Measurements from ENCODE around the gene PCDH9.

Gene PCDH9

GRCh38 chr13:66657165-66657881 lies 572.8 kb downstream of the PCDH9 start:
- Histone ChIP-seq H3K4me1 (ENCODE audit: insufficient read depth, low read length, poor library complexity, severe bottlenecking) (no peaks in the 10 kb centered on the region), H3K4me3 (ENCODE audit: low read length, poor library complexity, severe bottlenecking) (no peak overlapping the region), H3K9me2 (replicated peaks; ENCODE audit: low read depth, low read length) (no peaks in the 10 kb centered on the region), H3K79me2 (ENCODE audit: insufficient read depth, low read length) (no peaks in the 10 kb centered on the region), H3K9ac (ENCODE audit: low read depth, low read length, poor library complexity, severe bottlenecking) (no peak overlapping the region), H3K36me3 (ENCODE audit: insufficient read depth, low read length) (no peaks in the 10 kb centered on the region), H3K9me3 (ENCODE audit: insufficient read depth, low read depth, low read length) (no peaks in the 10 kb centered on the region), H3K4me2 (ENCODE audit: low read depth, low read length, poor library complexity, severe bottlenecking) (no peak overlapping the region), H2AFZ (ENCODE audit: low read length) (0 out of 2 replicates have a peak overlapping the region, but pooled peaks have one; percentile 26), H4K20me1 (ENCODE audit: insufficient read depth, low read length, poor library complexity, severe bottlenecking) (no peaks in the 10 kb centered on the region), H3K27me3 (ENCODE audit: insufficient read depth, low read length, poor library complexity, severe bottlenecking) (no peaks in the 10 kb centered on the region), H3F3A (ENCODE audit: low read depth) (no peaks in the 10 kb centered on the region)
- TF ChIP-seq CTCF (conservative IDR thresholded peaks at IDR 0.05; ENCODE audit: low read length) = no peak
- TF ChIP-seq EZH2phosphoT487 (IDR thresholded peaks at IDR 0.05; ENCODE audit: borderline replicate concordance) = no peak

DNA sequence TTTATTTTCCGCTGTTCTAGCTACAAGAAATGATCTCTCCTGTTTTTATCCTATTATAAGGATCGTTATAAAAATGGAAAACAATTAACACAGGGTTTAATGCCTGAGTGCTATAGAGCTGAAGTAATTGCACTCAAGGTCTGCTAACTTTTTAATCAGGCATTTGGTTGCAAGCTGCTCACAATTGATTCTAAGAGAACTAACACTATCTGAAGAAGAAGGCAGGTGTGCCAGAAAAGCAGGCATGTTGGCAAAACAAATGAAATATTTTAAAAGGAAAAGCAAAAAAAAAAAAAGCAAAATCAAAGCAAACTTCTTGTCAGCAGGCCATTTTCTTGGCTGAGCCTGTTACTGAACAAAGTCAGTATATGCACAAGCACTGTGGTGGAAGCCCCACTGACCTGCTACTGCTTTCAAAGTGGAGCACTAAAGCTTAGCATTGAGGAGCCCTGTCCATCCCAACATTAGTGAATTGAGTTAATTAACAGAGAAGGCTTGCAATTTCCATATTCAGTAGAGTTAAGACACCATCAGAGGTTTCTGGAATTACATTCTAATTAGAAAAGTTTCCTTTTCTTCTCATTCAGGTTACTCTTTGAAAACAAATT lies 574.2 kb downstream of the PCDH9 start:
- no peaks in the 10 kb centered on the region for H3K36me3 ChIP-seq (ENCODE audit: insufficient read depth, low read length)
- H3K4me2 ChIP-seq (ENCODE audit: low read depth, low read length, poor library complexity, severe bottlenecking) = no peak overlapping the region
- H3K9me2 ChIP-seq (replicated peaks; ENCODE audit: low read depth, low read length) = no peaks in the 10 kb centered on the region
- H3K4me3 ChIP-seq (ENCODE audit: low read length, poor library complexity, severe bottlenecking) = no peak overlapping the region
- H3K9ac ChIP-seq (ENCODE audit: low read depth, low read length, poor library complexity, severe bottlenecking) = no peak overlapping the region
- H2AFZ ChIP-seq (ENCODE audit: low read length) = no peak overlapping the region
- H3F3A ChIP-seq (ENCODE audit: low read depth) = no peaks in the 10 kb centered on the region
- TF ChIP-seq EZH2phosphoT487 (IDR thresholded peaks at IDR 0.05; ENCODE audit: borderline replicate concordance) = no peak
- TF ChIP-seq CTCF (conservative IDR thresholded peaks at IDR 0.05; ENCODE audit: low read length) = no peak
- H4K20me1 ChIP-seq (ENCODE audit: insufficient read depth, low read length, poor library complexity, severe bottlenecking) = no peaks in the 10 kb centered on the region
- H3K79me2 ChIP-seq (ENCODE audit: insufficient read depth, low read length) = no peaks in the 10 kb centered on the region
- no peaks in the 10 kb centered on the region for H3K4me1 ChIP-seq (ENCODE audit: insufficient read depth, low read length, poor library complexity, severe bottlenecking)
- no peaks in the 10 kb centered on the region for H3K9me3 ChIP-seq (ENCODE audit: insufficient read depth, low read depth, low read length)
- no peaks in the 10 kb centered on the region for H3K27me3 ChIP-seq (ENCODE audit: insufficient read depth, low read length, poor library complexity, severe bottlenecking)

DNA sequence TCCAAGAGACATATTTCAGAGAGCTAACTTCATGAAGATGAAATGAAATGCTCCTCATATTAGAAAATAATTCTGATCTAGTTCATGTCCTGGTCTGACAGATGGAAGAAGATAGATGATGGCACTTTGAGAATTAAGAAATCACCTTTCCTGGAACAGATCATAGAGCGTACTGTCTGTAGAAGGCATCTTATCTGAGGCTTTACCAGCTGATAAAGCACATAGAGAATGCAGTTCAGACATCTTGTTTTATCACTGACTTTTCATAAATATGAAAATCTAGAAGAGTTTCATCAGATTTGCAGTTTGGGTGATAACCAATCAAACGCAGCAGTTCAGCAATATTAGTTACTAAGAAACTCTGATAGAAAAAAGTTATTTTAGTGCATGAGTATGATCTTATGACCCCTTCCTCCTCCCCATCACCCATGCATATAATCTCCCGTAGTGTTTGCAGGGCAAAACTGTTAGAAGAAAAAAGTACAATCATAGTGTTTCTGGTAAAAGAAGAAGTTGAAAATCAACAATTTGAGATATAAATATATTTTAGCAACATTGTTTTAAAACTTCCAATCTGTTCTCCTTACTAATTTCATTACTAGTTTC lies 585.2 kb downstream of the PCDH9 start:
- TF ChIP-seq CTCF (conservative IDR thresholded peaks at IDR 0.05; ENCODE audit: low read length) (no peak), EZH2phosphoT487 (IDR thresholded peaks at IDR 0.05; ENCODE audit: borderline replicate concordance) (no peak)
- H3K4me3 ChIP-seq (ENCODE audit: low read length, poor library complexity, severe bottlenecking) = no peak overlapping the region
- no peak overlapping the region for H2AFZ ChIP-seq (ENCODE audit: low read length)
- no peaks in the 10 kb centered on the region for H3K4me1 ChIP-seq (ENCODE audit: insufficient read depth, low read length, poor library complexity, severe bottlenecking)
- no peak overlapping the region for H3K9ac ChIP-seq (ENCODE audit: low read depth, low read length, poor library complexity, severe bottlenecking)
- no peaks in the 10 kb centered on the region for H3K79me2 ChIP-seq (ENCODE audit: insufficient read depth, low read length)
- no peaks in the 10 kb centered on the region for H3K9me2 ChIP-seq (replicated peaks; ENCODE audit: low read depth, low read length)
- H4K20me1 ChIP-seq (ENCODE audit: insufficient read depth, low read length, poor library complexity, severe bottlenecking) = no peaks in the 10 kb centered on the region
- H3K27me3 ChIP-seq (ENCODE audit: insufficient read depth, low read length, poor library complexity, severe bottlenecking) = no peaks in the 10 kb centered on the region
- H3K9me3 ChIP-seq (ENCODE audit: insufficient read depth, low read depth, low read length) = no peaks in the 10 kb centered on the region
- no peak overlapping the region for H3K4me2 ChIP-seq (ENCODE audit: low read depth, low read length, poor library complexity, severe bottlenecking)
- H3K36me3 ChIP-seq (ENCODE audit: insufficient read depth, low read length) = no peaks in the 10 kb centered on the region
- H3F3A ChIP-seq (ENCODE audit: low read depth) = no peaks in the 10 kb centered on the region

All from Loucy (cell line).